CD4-positive, alpha-beta memory T cell (primary cell): ENCODE results near the gene PRR23E. TPM values are rescaled to one million over a fixed set of nuclear protein-coding genes. Genes with fewer than 3 reads are reported as not detected.

Experiments used
- CTCF ChIA-PET: fragments of 350-600 bp; sonication (Branson Sonifier 250); formaldehyde crosslinking; loops from one replicate; lab custom pipeline; 2021; ENCODE audit warnings: inconsistent platforms; ENCODE audit not compliant: partially characterized antibody; lab: Charles Lee
- POLR2A ChIA-PET: fragments of 350-600 bp; sonication (Branson Sonifier 250); formaldehyde crosslinking; loops from one replicate; lab custom pipeline; 2021; ENCODE audit not compliant: partially characterized antibody; lab: Charles Lee
- DNase-seq, 5 donors: peaks; one replicate each; pipeline versions ENCODE4 v3.0.0 to v3.0.0-alpha.2; 2020 to 2022; ENCODE audit warnings: mixed read lengths in 1 of 5
- H3K27ac ChIP-seq: one replicate; pipeline ENCODE4 v1.7.0; 2013; ENCODE audit warnings: low read depth, low read length
- H3K27me3 ChIP-seq: 2 replicates; pipeline ENCODE4 v1.7.0; 2013; ENCODE audit warnings: mild to moderate bottlenecking, low read length, moderate library complexity; ENCODE audit not compliant: insufficient read depth
- H3K36me3 ChIP-seq: 2 replicates; pipeline ENCODE4 v1.7.0; 2013; ENCODE audit warnings: mild to moderate bottlenecking, low read length, moderate library complexity; ENCODE audit not compliant: insufficient read depth
- H3K4me1 ChIP-seq: 2 replicates; pipeline ENCODE4 v1.7.0; 2013; ENCODE audit warnings: mild to moderate bottlenecking, low read length, moderate library complexity; ENCODE audit not compliant: insufficient read depth
- H3K4me3 ChIP-seq, 2 donors: one replicate each; pipeline ENCODE4 v1.7.0; 2013; ENCODE audit warnings: low read length in 2 of 2, mild to moderate bottlenecking in 1 of 2
- H3K9me3 ChIP-seq, 2 donors: one replicate each; pipeline ENCODE4 v1.7.0; 2013; ENCODE audit warnings: low read length in 2 of 2, control low read depth in 1 of 2; ENCODE audit not compliant: control insufficient read depth in 1 of 2
- H3K27ac Mint-ChIP-seq, 7 donors: one replicate each; pipeline ENCODE4 v1.8.0; 2020 to 2021; ENCODE audit warnings: mixed read lengths in 7 of 7, mild to moderate bottlenecking in 6 of 7, inconsistent platforms in 3 of 7, moderate library complexity in 3 of 7
- H3K27me3 Mint-ChIP-seq, 2 donors: one replicate each; pipeline ENCODE4 v1.8.0; 2020 to 2021; ENCODE audit warnings: mixed read lengths in 2 of 2
- H3K36me3 Mint-ChIP-seq, 2 donors: one replicate each; pipeline ENCODE4 v1.8.0; 2020 to 2021; ENCODE audit warnings: mixed read lengths in 2 of 2, inconsistent platforms in 1 of 2, mild to moderate bottlenecking in 1 of 2
- H3K4me1 Mint-ChIP-seq, 4 donors: one replicate each; pipeline ENCODE4 v1.8.0; 2020 to 2021; ENCODE audit warnings: mixed read lengths in 4 of 4, mild to moderate bottlenecking in 1 of 4
- H3K4me3 Mint-ChIP-seq, 8 donors: one replicate each; pipeline ENCODE4 v1.8.0; 2020 to 2021; ENCODE audit warnings: mixed read lengths in 8 of 8, mild to moderate bottlenecking in 7 of 8, moderate library complexity in 6 of 8, inconsistent platforms in 3 of 8
- H3K9me3 Mint-ChIP-seq, 8 donors: one replicate each; pipeline ENCODE4 v1.8.0; 2020 to 2021; ENCODE audit warnings: mixed read lengths in 8 of 8, mild to moderate bottlenecking in 5 of 8, inconsistent platforms in 3 of 8, moderate library complexity in 1 of 8
- intact Hi-C: fragments of 100-400 bp; cut with micrococcal nuclease; formaldehyde crosslinking; loops from one replicate; pipeline ENCODE4 v1.15.1; 2023
- polyA plus RNA-seq, 2 donors: library from polyadenylated mRNA; unstranded; fragments of 300-500 nt; fragmentation: Illumina TruSeq; gene quantifications; one replicate each; pipeline ENCODE4 v1.2.3, GENCODE V29; 2021
- total RNA-seq, 2 experiments: library from RNA; stranded (reverse); gene quantifications; one replicate each; pipeline ENCODE4 v1.2.3, GENCODE V29; 2021

The PRR23E gene
- total and polyA plus RNA-seq, 4 experiments from 2014 or later: not detected

- no peak overlapping the region for H3K4me3 ChIP-seq
- ChIA-PET CTCF (no interaction called here), POLR2A (no interaction called here)
- H3K36me3 Mint-ChIP-seq: no peaks in the 10 kb centered on the region
- H3K27ac ChIP-seq: no peak overlapping the region
- intact Hi-C loops: no loop called here
- H3K9me3 Mint-ChIP-seq: peaks cover 0 to 9% (median 2%) of the 10 kb centered on the region in 8 donors
- no peak overlapping the region for H3K27ac Mint-ChIP-seq
- H3K4me1 ChIP-seq: no peaks in the 10 kb centered on the region
- DNase-seq: no peak
- no peaks in the 10 kb centered on the region for H3K9me3 ChIP-seq
- peaks cover 5 to 10% of the 10 kb centered on the region in 2 donors for H3K27me3 Mint-ChIP-seq
- H3K27me3 ChIP-seq: no peaks in the 10 kb centered on the region
- H3K4me3 Mint-ChIP-seq: no peak overlapping the region
- no peaks in the 10 kb centered on the region for H3K4me1 Mint-ChIP-seq
- no peaks in the 10 kb centered on the region for H3K36me3 ChIP-seq
Observed at GRCh38 chr3:127206611-127207516, 13.9 kb downstream of the PRR23E start.

- CTCF ChIA-PET: no interaction called here
- no peaks in the 10 kb centered on the region for H3K36me3 Mint-ChIP-seq
- Histone ChIP-seq H3K4me1 (no peaks in the 10 kb centered on the region), H3K27me3 (no peaks in the 10 kb centered on the region), H3K27ac (no peak overlapping the region), H3K9me3 (no peaks in the 10 kb centered on the region), H3K4me3 (no peak overlapping the region), H3K36me3 (no peaks in the 10 kb centered on the region)
- H3K27me3 Mint-ChIP-seq: peaks cover 6 to 12% of the 10 kb centered on the region in 2 donors
- no peaks in the 10 kb centered on the region for H3K4me1 Mint-ChIP-seq
- H3K27ac Mint-ChIP-seq: no peak overlapping the region
- H3K4me3 Mint-ChIP-seq: no peak overlapping the region
- intact Hi-C loops: no loop called here
- POLR2A ChIA-PET: no interaction called here
- peaks cover 0 to under 1% (median 0%) of the 10 kb centered on the region in 8 donors for H3K9me3 Mint-ChIP-seq
- no peak for DNase-seq
Observed at GRCh38 chr3:127207727-127208482, 15.0 kb downstream of the PRR23E start.

- H3K27me3 Mint-ChIP-seq: peaks cover 6 to 13% of the 10 kb centered on the region in 2 donors
- no peaks in the 10 kb centered on the region for H3K27me3 ChIP-seq
- POLR2A ChIA-PET: no interaction called here
- DNase-seq: no peak
- no peak overlapping the region for H3K4me3 ChIP-seq
- no peak overlapping the region for H3K27ac Mint-ChIP-seq
- intact Hi-C loops: no loop called here
- no peaks in the 10 kb centered on the region for H3K4me1 ChIP-seq
- H3K27ac ChIP-seq: no peak overlapping the region
- no peak overlapping the region for H3K4me3 Mint-ChIP-seq
- no peaks in the 10 kb centered on the region for H3K4me1 Mint-ChIP-seq
- no peaks in the 10 kb centered on the region for H3K9me3 ChIP-seq
- H3K36me3 Mint-ChIP-seq: no peaks in the 10 kb centered on the region
- CTCF ChIA-PET: no interaction called here
- peaks cover 0 to 2% (median 0%) of the 10 kb centered on the region in 8 donors for H3K9me3 Mint-ChIP-seq
- no peaks in the 10 kb centered on the region for H3K36me3 ChIP-seq
Observed at GRCh38 chr3:127208483-127209100, 15.7 kb downstream of the PRR23E start.

GRCh38 chr3:127209155-127209839, 16.4 kb downstream of the PRR23E start:
- peaks cover 6 to 17% of the 10 kb centered on the region in 2 donors for H3K27me3 Mint-ChIP-seq
- H3K4me3 ChIP-seq: no peak overlapping the region
- intact Hi-C loops: no loop called here
- H3K9me3 Mint-ChIP-seq: peaks cover 0 to 2% (median 0%) of the 10 kb centered on the region in 8 donors
- H3K4me1 Mint-ChIP-seq: no peaks in the 10 kb centered on the region
- DNase-seq: no peak
- H3K27me3 ChIP-seq: no peaks in the 10 kb centered on the region
- H3K9me3 ChIP-seq: no peaks in the 10 kb centered on the region
- no peak overlapping the region for H3K4me3 Mint-ChIP-seq
- H3K36me3 ChIP-seq: no peaks in the 10 kb centered on the region
- no peak overlapping the region for H3K27ac Mint-ChIP-seq
- ChIA-PET POLR2A (no interaction called here), CTCF (no interaction called here)
- no peaks in the 10 kb centered on the region for H3K4me1 ChIP-seq
- no peak overlapping the region for H3K27ac ChIP-seq
- H3K36me3 Mint-ChIP-seq: no peaks in the 10 kb centered on the region

- H3K36me3 Mint-ChIP-seq: no peaks in the 10 kb centered on the region
- H3K27me3 Mint-ChIP-seq: peaks cover 7 to 20% of the 10 kb centered on the region in 2 donors
- ChIA-PET CTCF (no interaction called here), POLR2A (no interaction called here)
- no peaks in the 10 kb centered on the region for H3K36me3 ChIP-seq
- peaks cover 0 to 2% (median 0%) of the 10 kb centered on the region in 8 donors for H3K9me3 Mint-ChIP-seq
- H3K4me1 ChIP-seq: no peaks in the 10 kb centered on the region
- H3K4me3 ChIP-seq: no peak overlapping the region
- no peaks in the 10 kb centered on the region for H3K27me3 ChIP-seq
- intact Hi-C loops: no loop called here
- no peak overlapping the region for H3K27ac Mint-ChIP-seq
- H3K4me1 Mint-ChIP-seq: peaks cover 0 to 4% (median 1%) of the 10 kb centered on the region in 4 donors
- no peak overlapping the region for H3K27ac ChIP-seq
- no peak for DNase-seq
- no peak overlapping the region for H3K4me3 Mint-ChIP-seq
- no peaks in the 10 kb centered on the region for H3K9me3 ChIP-seq
Observed at GRCh38 chr3:127209840-127210653, 17.1 kb downstream of the PRR23E start.

GRCh38 chr3:127210654-127210943, 17.7 kb downstream of the PRR23E start:
- intact Hi-C loops: no loop called here
- H3K36me3 ChIP-seq: no peaks in the 10 kb centered on the region

More at GRCh38 chr3:127210654-127210943, 17.7 kb downstream of the PRR23E start:
- Mint-ChIP-seq H3K27me3 (peaks cover 8 to 21% of the 10 kb centered on the region in 2 donors), H3K27ac (no peak overlapping the region), H3K4me1 (peaks cover 0 to 4% (median 2%) of the 10 kb centered on the region in 4 donors), H3K36me3 (no peaks in the 10 kb centered on the region), H3K9me3 (peaks cover 0 to 2% (median 0%) of the 10 kb centered on the region in 8 donors), H3K4me3 (no peak overlapping the region)
- no peak for DNase-seq
- H3K27me3 ChIP-seq: no peaks in the 10 kb centered on the region
- H3K4me1 ChIP-seq: no peaks in the 10 kb centered on the region
- ChIA-PET POLR2A (no interaction called here), CTCF (no interaction called here)
- H3K9me3 ChIP-seq: no peaks in the 10 kb centered on the region
- no peak overlapping the region for H3K4me3 ChIP-seq
- no peak overlapping the region for H3K27ac ChIP-seq
